ENCODE results near the gene PI16.

PI16 gene

GRCh38 chr6:37005061-37005810 lies 50.7 kb downstream of the PI16 start, which contains the start of gene FGD2:
FGD2 (plus strand) TSS chr6:37005655; CDS start chr6:37005818, 163 bp downstream.
- Histone ChIP-seq H3K36me3 (ENCODE audit: control insufficient read depth, insufficient read depth, low read length) (peaks cover 11% of the 10 kb centered on the region), H3K4me3 (replicated peaks; ENCODE audit: low read depth, low read length) (peak within 1 kb of the TSS; percentile 92), H3K27me3 (replicated peaks; ENCODE audit: control insufficient read depth, insufficient read depth, low read length) (no peaks in the 10 kb centered on the region)
- peak; percentile 84 for DNase-seq (ENCODE audit: extremely low read depth, insufficient read length)
- TF ChIP-seq CTCF (IDR thresholded peaks at IDR 0.05; ENCODE audit: insufficient read depth, low read length, poor library complexity, severe bottlenecking) = no peak

DNA sequence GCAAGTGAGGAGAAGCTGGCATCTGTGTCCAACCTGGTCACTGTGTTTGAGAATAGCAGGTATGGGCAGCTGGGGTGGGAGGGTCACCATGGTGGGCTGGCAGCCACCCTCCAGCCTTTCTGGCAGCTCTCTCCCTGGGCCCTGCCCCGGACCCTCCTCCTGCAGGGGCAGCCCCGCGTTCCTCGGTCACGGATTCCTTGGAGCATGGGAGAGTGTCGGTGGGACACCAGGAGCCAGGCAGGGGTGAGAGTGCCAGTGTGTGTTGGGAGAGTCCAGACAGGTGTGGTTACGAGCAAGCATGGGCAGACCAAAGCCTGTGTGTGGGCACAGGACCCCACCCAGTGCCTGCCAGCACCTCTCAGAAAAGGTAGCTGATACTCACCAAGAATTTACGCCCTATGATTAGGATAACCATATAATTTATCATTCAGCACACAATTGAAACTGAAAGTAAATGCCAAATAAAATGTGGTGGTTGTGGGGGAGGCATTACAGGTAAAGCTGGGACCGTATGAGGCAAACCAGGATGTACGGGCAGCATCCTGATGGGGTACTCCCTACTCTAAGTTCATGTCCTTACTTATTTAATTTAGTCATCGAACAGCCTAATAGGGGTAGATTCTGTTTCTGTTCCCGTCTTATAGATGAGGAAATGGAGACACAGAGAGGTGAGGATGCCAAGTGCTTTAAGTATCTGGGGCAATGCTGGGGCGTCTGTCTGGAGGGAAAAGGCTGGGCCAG lies 51.5 kb downstream of the PI16 start:
- DNase-seq (ENCODE audit: extremely low read depth, insufficient read length) = no peak
- Histone ChIP-seq H3K27me3 (replicated peaks; ENCODE audit: control insufficient read depth, insufficient read depth, low read length) (no peaks in the 10 kb centered on the region), H3K4me3 (replicated peaks; ENCODE audit: low read depth, low read length) (peak overlapping the region; percentile 92), H3K36me3 (ENCODE audit: control insufficient read depth, insufficient read depth, low read length) (peaks cover 17% of the 10 kb centered on the region)
- no peak for TF ChIP-seq CTCF (IDR thresholded peaks at IDR 0.05; ENCODE audit: insufficient read depth, low read length, poor library complexity, severe bottlenecking)

- Histone ChIP-seq H3K27me3 (replicated peaks; ENCODE audit: control insufficient read depth, insufficient read depth, low read length) (no peaks in the 10 kb centered on the region), H3K36me3 (ENCODE audit: control insufficient read depth, insufficient read depth, low read length) (peaks cover 24% of the 10 kb centered on the region), H3K4me3 (replicated peaks; ENCODE audit: low read depth, low read length) (peak overlapping the region; percentile 92)
- TF ChIP-seq CTCF (IDR thresholded peaks at IDR 0.05; ENCODE audit: insufficient read depth, low read length, poor library complexity, severe bottlenecking) = no peak
- no peak for DNase-seq (ENCODE audit: extremely low read depth, insufficient read length)
These were observed 52.3 kb downstream of the PI16 start for GRCh38 chr6:37006793-37007339.

GRCh38 chr6:37007340-37008043 lies 53.0 kb downstream of the PI16 start:
- H3K27me3 ChIP-seq (replicated peaks; ENCODE audit: control insufficient read depth, insufficient read depth, low read length) = no peaks in the 10 kb centered on the region
- H3K4me3 ChIP-seq (replicated peaks; ENCODE audit: low read depth, low read length) = peak overlapping the region; percentile 92
- peaks cover 26% of the 10 kb centered on the region for H3K36me3 ChIP-seq (ENCODE audit: control insufficient read depth, insufficient read depth, low read length)
- peak; percentile 53 for DNase-seq (ENCODE audit: extremely low read depth, insufficient read length)
- no peak for TF ChIP-seq CTCF (IDR thresholded peaks at IDR 0.05; ENCODE audit: insufficient read depth, low read length, poor library complexity, severe bottlenecking)

GRCh38 chr6:37008484-37009465 lies 54.2 kb downstream of the PI16 start:
- Histone ChIP-seq H3K27me3 (replicated peaks; ENCODE audit: control insufficient read depth, insufficient read depth, low read length) (no peaks in the 10 kb centered on the region), H3K36me3 (ENCODE audit: control insufficient read depth, insufficient read depth, low read length) (peaks cover 36% of the 10 kb centered on the region), H3K4me3 (replicated peaks; ENCODE audit: low read depth, low read length) (no peak overlapping the region; the same call in 1 of the 2 replicates)
- no peak for DNase-seq (ENCODE audit: extremely low read depth, insufficient read length)
- TF ChIP-seq CTCF (IDR thresholded peaks at IDR 0.05; ENCODE audit: insufficient read depth, low read length, poor library complexity, severe bottlenecking) = no peak

Measured in GM06990 (cell line).